ENCODE results near the gene IRF5.
"Not testable (repeated sequence)": the region's sequence is repeated elsewhere in the genome, so short reads cannot be mapped to it uniquely, and the experiment has no call there.

Gene IRF5

DNA sequence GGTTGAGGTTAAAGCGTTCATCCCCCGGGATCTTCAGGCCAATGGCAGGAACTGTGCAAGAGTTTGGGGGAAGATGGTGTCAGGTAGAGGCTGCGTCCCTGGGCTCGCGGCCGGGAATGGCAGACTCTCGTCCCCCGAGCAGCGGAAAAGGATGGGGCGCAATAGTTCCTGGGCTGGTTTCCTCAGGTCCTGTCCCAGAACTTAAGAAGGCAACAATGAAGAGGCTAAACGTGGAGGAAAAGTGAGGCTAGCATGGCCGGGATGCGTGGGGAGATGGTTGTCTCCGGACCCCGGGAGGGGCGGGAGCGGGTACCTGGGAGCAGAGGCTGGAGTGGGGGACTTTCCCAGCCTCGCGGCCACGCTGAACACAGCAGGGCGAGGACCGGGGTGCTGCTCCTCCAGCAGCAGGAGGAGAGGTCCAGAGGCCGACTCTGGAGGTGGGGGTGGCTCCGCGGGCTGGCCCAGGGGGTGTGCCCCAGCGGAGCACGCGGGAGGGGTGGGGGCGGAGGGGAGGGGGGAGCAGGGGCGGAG is 882 bp downstream of the IRF5 start:
- DNase-seq (ENCODE audit: low read depth in 2 of 2): peak in 1 of 2 donors; percentile 8

DNA sequence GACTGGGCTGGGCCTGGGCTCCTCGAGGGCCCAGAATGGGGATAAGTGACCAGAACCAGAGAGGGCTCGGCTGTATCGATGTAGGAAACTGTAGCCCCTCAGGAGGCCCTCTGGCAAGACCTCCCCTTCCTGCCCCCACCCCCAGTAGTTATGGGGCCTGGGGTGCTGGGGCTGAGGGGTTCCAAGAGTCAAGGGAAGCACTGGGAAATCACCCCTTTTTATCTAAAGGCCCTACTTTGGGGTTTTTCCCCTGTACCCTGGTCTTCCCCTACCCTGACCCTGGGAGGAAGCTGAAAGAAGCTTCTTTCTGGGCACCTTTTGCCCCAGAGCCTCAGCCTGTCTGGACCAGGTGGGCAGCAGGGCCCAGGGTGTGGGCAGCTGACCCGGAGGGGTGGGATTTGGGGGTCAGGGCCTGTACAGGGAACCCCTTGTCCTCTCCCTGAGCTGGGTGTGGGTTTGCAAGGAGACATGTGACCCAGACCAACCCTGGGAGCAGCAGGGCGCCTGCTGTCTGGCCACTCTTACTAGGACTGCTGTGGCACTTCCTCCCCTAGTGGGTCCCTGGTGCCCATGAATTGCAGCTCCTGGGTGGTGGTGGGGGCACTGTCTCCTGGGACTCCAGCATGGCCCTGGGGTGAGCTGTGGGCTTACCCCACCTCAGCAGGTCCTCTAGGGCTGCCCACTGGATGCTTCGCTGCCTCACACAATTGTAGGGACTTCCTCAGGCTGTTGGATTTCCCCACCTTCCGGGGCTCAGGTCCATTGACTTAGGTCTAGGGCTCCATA is 1.5 kb downstream of the IRF5 start:
- DNase-seq (ENCODE audit: low read depth in 2 of 2): no peak

DNA sequence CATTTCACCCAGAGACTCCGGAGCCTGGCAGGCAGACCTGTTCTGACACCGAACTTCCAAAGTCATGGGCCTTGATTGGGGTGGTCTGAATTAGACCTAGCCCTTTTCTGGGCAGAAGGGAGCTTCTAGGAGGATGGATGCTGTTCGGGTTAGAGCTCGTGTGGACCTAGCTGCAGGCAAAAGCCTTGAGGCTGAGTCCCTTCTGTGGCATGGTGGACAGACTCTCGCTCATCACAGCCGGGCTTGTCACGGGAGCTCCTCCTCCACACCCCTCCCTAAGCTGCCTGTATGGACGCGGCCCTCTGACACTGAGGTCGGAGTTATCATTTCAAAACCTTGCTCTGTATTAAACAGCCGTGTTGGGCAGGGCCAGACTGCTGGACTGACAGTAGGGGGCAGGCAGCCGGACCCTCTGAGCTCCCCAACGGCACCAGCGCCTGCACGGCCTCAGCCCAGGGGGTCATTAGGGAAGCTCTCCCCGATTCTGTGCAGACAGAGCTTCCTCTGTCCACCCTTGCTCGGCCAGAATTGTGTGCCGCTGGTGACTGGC is 2.2 kb downstream of the IRF5 start:
- no peak for DNase-seq (ENCODE audit: low read depth in 2 of 2)

DNA sequence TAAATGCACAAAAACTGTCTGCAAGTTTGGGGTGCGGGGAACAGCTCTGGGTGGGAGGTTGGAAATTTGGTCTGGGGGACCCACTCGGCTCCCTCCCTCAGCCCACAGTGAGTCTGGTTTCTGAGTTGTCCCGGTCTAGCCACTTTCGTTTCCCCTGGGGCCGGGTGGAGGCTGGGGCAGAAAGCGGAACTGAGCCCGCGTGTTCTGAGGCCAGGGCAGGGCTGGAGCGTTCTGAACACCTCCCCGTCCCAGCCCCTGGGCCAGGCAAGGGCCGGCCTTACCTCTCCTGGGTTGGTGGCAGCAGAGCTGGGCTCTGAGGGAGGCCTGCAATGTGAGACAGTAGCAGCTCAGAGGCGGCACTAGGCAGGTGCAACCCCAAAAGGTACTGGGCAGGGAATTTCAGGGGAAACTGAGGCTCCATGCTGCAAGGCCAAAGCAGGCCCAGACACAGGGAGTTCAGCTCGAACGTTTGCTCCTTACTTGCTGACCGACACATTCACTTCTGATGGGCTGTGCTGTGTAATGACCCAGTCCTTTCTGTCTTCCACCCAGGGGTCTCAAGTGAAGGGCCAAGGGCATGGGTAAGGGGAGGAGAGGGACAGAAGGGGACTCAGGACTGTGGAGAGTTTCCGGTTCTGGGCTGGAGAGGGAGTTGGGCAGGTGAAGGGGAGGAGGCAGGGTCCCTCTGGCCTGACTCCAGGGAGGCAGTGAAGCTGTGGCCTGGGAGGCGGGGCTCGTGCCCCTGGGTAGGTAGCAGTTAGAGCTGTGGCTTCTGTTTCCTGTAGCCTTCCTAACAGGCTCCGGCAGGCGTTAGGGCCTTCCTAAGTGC is 3.0 kb downstream of the IRF5 start:
- peak in 1 of 2 donors; percentile 12 for DNase-seq (ENCODE audit: low read depth in 2 of 2)

DNA sequence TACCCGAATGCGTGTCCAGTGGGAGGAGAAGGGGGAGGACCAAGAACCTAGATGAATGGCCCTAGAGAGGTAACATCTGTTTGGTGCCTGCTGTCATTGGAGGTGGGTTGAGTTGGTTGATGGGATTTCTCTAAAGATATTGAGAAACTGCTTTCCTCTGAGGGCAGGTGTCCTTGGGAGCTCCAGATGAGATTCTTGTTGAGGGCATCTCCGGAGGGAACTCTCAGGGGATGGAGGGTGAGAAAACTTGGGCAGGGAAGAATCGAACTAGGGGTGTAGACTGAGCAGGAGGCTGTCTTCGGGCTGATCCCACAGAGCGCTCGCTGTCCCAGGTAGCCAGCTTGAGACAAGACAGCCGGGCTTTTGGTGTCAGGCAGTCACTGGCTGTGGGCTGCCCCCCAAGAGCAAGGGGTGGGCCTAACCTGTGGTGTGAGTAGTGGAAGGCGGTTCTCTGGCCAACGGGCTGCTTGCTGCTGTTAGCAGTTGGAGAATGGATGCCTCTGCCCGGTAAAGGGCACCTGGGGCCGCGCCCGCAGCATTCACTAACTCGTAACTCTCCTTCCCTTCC is 3.7 kb downstream of the IRF5 start:
- no peak for DNase-seq (ENCODE audit: low read depth in 2 of 2)

DNA sequence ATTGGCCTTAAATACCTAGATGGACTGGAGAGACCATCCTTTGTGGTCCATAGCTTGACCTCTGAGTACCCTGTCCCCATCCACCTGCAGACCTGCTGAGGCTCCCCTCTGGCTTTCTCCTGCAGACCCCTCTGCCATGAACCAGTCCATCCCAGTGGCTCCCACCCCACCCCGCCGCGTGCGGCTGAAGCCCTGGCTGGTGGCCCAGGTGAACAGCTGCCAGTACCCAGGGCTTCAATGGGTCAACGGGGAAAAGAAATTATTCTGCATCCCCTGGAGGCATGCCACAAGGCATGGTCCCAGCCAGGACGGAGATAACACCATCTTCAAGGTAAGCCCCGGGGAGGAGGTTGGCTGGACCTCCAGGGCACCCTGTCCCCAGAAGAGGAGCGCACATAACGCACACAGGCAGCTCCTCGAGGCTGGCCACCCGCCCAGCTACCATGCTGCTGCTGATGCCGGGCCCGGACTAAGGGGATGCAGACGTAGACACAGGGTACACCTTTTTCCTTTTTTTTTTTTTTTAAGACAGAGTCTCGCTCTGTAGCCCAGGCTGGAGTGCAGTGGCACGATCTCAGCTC is 4.3 kb downstream of the IRF5 start:
- DNase-seq (ENCODE audit: low read depth in 2 of 2): no peak

DNA sequence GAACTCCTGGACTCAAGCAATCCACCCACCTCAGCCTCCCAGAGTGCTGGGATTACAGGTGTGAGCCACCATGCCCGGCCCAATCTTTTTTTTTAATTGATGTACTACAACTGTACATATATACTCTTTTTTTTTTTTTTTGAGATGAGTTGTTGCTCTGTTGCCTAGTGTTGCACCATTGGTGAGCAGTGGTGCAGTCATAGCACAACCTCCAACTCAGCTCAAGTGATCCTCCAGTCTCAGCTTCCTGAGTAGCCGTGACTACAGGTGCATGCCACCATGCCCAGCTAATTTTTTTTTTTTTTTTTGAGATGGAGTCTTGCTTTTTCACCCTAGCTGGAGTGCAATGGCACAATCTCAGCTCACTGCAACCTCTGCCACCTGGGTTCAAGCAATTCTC is 5.5 kb downstream of the IRF5 start:
- not testable (repeated sequence) for DNase-seq (ENCODE audit: low read depth in 2 of 2)

DNA sequence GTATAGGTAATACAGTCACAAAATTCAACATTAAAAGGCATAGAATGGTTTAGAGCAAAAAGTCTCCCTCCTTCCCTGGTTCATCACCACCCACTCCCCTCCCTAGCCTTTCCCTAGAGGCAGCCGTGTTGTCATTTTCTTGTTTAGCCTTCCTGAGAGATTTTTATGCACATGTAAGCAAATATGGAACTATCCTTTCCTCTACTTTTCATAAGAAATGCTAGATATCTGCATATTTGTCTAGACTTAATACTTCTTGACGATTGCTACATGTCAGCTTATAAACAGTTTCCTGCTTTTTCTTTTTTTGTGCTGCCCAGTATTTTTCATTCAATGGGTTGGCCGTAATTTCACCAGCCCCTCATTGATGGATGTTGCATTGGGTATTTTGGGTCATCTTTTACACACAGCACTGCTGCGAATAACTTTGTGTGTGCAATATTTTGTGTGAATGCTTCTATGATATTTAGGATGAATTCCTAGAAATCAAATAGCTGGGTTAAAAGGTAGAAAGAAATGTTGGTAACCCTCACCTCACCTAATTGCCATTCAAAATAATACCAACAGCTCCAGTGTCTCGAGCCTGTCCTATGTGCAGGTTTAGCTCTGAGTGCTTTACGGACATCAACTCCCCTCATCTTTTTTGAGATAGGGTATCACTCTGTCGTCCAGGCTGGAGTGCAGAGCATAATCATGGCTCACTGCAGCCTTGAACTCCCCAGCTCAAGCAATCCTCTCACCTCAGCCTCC is 6.9 kb downstream of the IRF5 start:
- DNase-seq (ENCODE audit: low read depth in 2 of 2): no peak

DNA sequence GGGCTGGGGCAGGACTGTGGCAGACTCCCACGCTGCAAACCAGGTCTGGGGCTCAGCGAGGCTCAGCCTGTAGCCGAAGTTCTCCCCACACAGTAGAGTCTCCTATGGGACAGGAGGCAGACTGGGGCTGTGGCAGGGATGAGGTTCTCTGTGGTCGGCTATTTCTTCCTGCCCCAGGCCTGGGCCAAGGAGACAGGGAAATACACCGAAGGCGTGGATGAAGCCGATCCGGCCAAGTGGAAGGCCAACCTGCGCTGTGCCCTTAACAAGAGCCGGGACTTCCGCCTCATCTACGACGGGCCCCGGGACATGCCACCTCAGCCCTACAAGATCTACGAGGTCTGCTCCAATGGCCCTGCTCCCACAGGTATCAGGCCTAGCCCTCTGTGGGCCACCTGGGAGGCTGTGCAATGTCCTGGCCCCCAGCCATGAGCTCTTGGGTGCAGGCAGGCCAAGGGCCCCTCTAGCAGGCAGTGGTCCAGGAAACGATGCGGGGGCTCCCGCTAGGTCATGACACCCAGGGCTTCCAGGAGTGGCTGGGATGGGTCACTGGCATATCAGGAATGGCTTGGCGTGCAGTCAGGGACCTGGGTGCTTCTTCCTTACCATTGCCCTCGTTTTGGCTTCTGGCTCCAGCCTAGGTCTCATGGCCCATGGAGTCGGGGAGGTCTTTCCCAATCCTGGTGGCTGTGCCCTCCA is 8.1 kb downstream of the IRF5 start:
- DNase-seq (ENCODE audit: low read depth in 2 of 2): no peak

DNA sequence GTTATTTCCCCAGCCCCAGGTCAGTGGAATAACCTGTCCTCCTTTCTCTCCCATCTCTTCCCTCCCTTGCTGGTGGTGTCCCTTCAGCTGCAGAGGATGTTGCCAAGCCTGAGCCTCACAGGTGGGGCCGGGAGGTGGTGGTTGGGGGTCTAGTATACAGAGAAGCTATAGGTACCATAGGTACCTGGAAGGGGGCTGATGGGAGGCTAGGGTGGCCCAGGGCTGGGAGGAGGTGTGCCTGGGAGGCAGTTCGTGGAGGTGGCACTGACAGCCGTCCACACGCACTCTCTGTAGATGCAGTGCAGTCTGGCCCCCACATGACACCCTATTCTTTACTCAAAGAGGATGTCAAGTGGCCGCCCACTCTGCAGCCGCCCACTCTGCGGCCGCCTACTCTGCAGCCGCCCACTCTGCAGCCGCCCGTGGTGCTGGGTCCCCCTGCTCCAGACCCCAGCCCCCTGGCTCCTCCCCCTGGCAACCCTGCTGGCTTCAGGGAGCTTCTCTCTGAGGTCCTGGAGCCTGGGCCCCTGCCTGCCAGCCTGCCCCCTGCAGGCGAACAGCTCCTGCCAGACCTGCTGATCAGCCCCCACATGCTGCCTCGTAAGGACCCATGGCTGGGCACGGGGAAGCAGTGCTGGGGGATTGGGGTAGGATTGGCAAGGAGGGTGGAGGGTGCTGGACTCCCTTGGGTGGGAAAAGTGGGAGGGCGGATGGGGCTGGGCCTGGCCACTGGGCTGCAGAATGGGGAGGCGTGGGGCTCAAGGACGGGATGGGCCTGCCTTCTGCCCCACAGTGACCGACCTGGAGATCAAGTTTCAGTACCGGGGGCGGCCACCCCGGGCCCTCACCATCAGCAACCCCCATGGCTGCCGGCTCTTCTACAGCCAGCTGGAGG is 9.5 kb downstream of the IRF5 start:
- DNase-seq (ENCODE audit: low read depth in 2 of 2): no peak

DNA sequence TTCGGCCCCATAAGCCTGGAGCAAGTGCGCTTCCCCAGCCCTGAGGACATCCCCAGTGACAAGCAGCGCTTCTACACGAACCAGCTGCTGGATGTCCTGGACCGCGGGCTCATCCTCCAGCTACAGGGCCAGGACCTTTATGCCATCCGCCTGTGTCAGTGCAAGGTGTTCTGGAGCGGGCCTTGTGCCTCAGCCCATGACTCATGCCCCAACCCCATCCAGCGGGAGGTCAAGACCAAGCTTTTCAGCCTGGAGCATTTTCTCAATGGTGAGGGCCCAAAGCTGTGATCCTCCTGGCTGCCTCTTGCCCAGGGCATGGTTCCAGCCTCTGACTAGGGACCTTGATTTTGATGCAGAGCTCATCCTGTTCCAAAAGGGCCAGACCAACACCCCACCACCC is 10.1 kb downstream of the IRF5 start:
- no peak for DNase-seq (ENCODE audit: low read depth in 2 of 2)

DNA sequence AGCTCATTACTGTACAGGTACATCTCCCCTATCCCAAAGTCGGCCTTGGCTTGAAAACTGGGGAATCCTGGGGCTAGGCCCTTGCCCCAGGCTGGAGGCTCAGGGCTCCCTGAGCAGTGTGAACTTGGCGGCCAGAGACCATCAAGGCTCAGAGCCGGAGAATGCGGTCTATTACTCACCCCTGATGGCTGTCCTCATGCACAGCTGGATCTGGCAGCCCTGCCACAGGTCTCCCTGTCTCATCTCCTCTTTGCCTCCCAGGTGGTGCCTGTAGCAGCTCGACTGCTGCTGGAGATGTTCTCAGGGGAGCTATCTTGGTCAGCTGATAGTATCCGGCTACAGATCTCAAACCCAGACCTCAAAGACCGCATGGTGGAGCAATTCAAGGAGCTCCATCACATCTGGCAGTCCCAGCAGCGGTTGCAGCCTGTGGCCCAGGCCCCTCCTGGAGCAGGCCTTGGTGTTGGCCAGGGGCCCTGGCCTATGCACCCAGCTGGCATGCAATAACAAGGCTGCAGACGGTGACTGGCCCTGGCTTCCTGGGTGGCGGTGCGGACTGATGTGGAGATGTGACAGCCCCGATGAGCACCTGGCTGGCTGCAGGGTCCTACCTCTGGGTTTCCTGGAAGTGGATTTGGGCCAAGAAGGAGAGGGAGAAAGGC is 10.7 kb downstream of the IRF5 start:
- no peak for DNase-seq (ENCODE audit: low read depth in 2 of 2)

DNA sequence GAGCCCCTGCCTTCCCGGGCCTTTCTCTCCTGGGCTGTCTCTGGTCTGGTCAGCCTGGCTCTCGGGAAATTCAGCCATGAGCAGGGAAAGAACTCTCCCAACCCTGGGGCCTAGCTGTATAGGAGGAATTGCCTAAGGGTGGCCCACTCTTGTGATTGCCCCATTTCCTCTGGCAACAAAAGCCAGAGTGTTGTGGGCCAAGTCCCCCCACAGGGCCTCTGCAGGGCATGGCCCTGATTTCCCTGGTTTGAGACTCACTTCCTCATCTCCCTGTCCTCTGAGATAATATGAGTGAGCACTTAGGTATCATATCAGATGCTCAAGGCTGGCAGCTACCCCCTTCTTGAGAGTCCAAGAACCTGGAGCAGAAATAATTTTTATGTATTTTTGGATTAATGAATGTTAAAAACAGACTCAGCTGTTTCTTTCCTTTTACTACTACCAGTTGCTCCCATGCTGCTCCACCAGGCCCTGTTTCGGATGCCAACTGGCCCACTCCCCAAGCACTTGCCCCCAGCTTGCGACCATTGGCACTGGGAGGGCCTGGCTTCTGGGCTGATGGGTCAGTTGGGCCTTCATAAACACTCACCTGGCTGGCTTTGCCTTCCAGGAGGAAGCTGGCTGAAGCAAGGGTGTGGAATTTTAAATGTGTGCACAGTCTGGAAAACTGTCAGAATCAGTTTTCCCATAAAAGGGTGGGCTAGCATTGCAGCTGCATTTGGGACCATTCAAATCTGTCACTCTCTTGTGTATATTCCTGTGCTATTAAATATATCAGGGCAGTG is 11.4 kb downstream of the IRF5 start:
- DNase-seq (ENCODE audit: low read depth in 2 of 2): no peak

DNA sequence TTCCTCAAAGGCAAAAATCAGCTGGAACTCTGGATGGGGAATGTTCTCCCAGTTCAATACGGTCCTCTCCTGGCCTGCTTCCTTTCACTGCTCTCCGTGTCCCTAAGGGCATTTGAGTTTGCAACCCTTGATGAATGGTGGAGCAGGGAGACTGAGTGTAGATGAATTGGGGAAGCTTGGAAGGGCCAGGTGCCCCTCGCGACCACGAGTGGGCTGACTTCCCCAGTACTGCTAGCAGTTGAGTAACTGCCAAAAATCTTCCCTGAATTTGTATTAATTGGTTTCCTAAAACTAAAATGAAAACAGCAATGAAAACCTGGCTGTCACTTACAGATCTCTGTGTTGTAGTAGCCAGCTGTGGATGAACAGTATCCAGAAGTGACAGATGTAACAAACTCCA is 13.6 kb downstream of the IRF5 start:
- DNase-seq (ENCODE audit: low read depth in 2 of 2): no peak

DNA sequence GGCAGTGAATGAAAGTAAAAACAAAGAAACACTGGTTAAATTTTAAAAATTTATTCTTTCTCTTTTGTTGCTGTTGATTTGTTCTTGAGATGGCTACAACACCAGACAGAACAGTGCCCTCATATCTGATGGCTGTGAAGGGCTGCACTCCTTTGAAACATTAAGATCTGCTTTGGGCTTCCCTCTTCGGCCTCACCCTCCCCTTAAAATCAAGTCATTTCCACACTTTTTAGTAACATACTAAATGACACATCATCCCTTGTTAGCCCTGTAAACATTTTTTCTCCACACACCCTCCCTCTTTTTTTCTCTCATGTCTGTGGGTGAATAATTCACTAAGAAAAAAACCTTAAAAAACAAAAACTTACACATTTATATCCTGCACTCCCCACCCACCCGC is 16.4 kb downstream of the IRF5 start:
- DNase-seq (ENCODE audit: low read depth in 2 of 2): no peak

DNA sequence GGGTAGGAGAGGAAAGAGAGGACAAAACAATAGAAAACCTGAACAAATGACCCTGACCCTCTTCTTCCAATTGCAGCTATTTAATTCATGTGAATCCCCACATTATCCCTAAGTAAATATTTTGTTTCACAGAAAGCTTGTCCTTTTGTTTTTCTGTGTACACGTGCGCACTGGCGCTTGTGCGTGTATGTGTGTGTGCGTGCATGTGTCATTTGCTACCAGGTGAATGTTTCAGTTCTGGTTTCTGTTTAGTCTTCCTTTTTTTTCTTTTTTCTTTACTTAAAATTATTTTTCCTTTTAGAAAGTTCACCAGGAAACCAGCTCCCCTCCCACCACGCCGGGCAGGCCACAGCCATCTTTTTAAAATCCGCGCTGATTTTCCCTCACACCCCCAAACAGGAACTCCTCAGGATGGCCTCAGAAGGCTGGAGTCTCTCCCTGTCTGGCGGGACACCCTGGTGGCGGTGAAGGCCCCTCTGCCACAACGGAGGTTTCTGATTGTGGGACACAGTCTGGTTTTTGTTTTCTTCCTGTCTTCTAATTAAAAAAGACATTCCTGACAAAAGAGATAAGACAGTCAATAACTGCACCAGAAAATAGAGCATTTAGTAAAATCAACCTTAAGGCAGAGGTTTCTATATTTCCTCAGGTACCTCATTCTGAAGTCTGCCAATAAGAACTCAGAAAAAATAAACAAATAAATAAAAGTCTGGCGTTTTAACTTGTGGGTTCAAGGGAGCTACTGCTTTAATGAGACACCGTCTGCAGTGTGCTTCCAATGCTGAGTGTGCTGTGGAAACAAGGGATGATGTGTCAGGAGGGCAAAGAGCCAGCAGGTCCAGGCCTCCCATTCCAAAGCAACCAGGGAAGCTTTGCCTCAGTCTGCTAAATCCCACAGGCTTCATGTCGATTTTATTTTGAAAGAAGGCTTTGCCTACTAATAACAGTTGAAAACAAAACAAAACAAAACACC is 17.4 kb downstream of the IRF5 start:
- no peak for DNase-seq (ENCODE audit: low read depth in 2 of 2)

DNA sequence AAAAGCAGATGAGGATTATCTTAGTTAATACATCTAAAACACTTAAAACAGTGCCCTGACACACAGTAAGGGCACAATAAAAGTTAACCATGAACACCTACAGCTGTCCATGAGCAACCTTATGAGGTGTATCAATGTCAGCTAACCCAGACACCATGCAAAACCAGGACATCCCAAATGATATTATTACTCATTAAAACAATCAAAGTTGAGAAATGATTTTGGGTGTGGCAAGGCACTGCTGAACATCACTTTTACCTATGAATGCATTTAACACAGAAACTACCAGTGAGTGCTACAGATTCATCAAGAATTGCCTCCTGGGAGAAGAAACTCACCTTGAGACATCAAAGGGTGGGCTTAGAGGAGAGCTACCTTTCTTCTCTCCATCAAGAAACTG is 18.3 kb downstream of the IRF5 start:
- DNase-seq (ENCODE audit: low read depth in 2 of 2): no peak
